ENCODE measurements around the gene DNAJC30. TPM values are rescaled to one million over a fixed set of nuclear protein-coding genes. Genes with fewer than 3 reads are reported as not detected.
"Not testable (repeated sequence)": the region's sequence is repeated elsewhere in the genome, so short reads cannot be mapped to it uniquely, and the experiment has no call there.

DNAJC30 gene
- total and polyA plus RNA-seq, 2 donors from 2014 or later, result 15.0 to 28.6 TPM

DNA sequence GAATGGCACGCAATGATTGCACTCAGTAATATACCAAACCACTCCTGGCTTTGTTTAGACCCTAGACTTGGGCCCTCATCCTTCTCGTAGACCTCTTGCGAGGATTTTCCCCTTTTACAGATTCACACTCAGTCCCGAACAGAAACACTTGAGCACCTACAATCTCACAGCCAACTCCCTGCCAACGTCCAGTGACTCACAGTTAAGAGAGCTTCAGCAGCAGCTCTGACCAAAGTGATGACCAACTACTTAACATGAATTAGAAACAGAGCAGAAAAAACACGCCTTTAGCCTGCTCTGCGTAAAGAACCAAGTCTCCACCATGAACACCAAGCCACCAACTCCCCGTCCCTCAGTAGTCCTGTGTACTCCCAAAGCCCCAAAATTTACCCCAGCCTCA, 2.2 kb downstream of the DNAJC30 start:
- no peaks in the 10 kb centered on the region for H3K9me3 ChIP-seq (ENCODE audit: control insufficient read depth in 2 of 3, insufficient read depth in 1 of 3, low read length in 3 of 3)
- TF ChIP-seq CTCF (IDR thresholded peaks at IDR 0.05; ENCODE audit: borderline replicate concordance, extremely low read depth, insufficient read depth), result no peak
- H3K4me1 ChIP-seq (ENCODE audit: control insufficient read depth in 2 of 3, insufficient read depth in 2 of 3, low read depth in 1 of 3, low read length in 3 of 3), result peaks cover 4 to 15% (median 13%) of the 10 kb centered on the region in 3 donors
- H3K27me3 ChIP-seq (ENCODE audit: control insufficient read depth, insufficient read depth, low read length), result no peaks in the 10 kb centered on the region
- H3K9ac ChIP-seq (ENCODE audit: low read length in 3 of 3), result no peak overlapping the region
- FAIRE-seq (no peak), DNase-seq (no peak)
- peaks cover 0 to 4% (median 2%) of the 10 kb centered on the region in 3 donors for H3K36me3 ChIP-seq (ENCODE audit: control insufficient read depth in 2 of 3, insufficient read depth in 3 of 3, low read length in 3 of 3)
- peak overlapping the region in 2 of 3 donors; percentile 3 to 98 for H3K4me3 ChIP-seq (ENCODE audit: low read length in 3 of 3)
- intact Hi-C loops (cut with DNase I), result no loop called here
- H3K27ac ChIP-seq (ENCODE audit: low read depth in 2 of 2, low read length in 2 of 2), result no peak overlapping the region

DNA sequence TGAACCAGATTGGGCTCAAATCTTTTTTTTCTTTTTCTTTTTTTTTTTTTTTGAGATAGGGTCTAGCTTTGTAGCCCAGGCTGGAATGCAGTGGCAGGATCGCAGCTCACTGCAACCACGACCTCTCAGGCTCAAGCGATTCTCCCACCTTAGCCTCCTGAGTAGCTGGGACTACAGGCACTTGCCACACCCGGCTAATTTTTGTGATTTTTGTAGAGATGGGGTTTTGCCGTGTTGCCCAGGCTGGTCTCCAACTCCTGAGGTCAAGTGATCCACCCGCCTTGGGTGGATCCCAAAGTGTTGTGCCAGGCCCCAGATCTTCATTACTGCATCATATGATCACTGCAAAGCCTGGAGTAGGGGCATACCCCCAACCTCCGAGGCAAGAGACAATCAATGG, 2.8 kb downstream of the DNAJC30 start:
- intact Hi-C loops (cut with DNase I), result no loop called here
- no peak for TF ChIP-seq CTCF (IDR thresholded peaks at IDR 0.05; ENCODE audit: borderline replicate concordance, extremely low read depth, insufficient read depth)
- H3K9ac ChIP-seq (ENCODE audit: low read length in 3 of 3), result no peak overlapping the region

DNA sequence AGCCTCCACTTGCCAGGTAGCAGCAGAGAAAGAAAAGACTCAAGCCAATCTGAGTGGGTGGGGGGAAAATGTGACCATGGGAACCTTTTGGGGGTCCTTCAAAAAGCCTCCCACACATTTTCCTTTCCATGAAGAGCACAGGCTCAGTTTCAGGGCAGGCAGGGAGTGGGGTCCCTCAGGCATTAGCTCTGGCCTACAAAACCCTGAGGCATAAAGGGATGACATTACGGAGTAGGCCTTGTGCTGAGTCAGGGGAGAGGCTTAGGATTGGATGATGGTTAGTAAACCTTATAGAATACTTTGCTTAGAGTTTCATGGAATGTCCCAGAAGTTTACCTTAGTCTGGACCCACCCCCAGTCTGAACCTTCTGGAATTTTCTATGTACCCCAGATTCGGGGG, 3.5 kb downstream of the DNAJC30 start:
- Histone ChIP-seq H3K9me3 (ENCODE audit: control insufficient read depth in 2 of 3, insufficient read depth in 1 of 3, low read length in 3 of 3) (no peaks in the 10 kb centered on the region), H3K36me3 (ENCODE audit: control insufficient read depth in 2 of 3, insufficient read depth in 3 of 3, low read length in 3 of 3) (peaks cover 0 to 4% (median 2%) of the 10 kb centered on the region in 3 donors), H3K9ac (ENCODE audit: low read length in 3 of 3) (no peak overlapping the region), H3K27me3 (ENCODE audit: control insufficient read depth, insufficient read depth, low read length) (no peaks in the 10 kb centered on the region), H3K4me3 (ENCODE audit: low read length in 3 of 3) (no peak overlapping the region), H3K27ac (ENCODE audit: low read depth in 2 of 2, low read length in 2 of 2) (no peak overlapping the region), H3K4me1 (ENCODE audit: control insufficient read depth in 2 of 3, insufficient read depth in 2 of 3, low read depth in 1 of 3, low read length in 3 of 3) (peaks cover 4 to 15% (median 13%) of the 10 kb centered on the region in 3 donors)
- FAIRE-seq, result no peak
- TF ChIP-seq CTCF (IDR thresholded peaks at IDR 0.05; ENCODE audit: borderline replicate concordance, extremely low read depth, insufficient read depth), result no peak
- intact Hi-C loops (cut with DNase I), result no loop called here
- no peak for DNase-seq

More for the DNA sequence above, 2.8 kb downstream of the DNAJC30 start:
- Histone ChIP-seq H3K9me3 (ENCODE audit: control insufficient read depth in 2 of 3, insufficient read depth in 1 of 3, low read length in 3 of 3) (no peaks in the 10 kb centered on the region), H3K4me3 (ENCODE audit: low read length in 3 of 3) (no peak overlapping the region), H3K4me1 (ENCODE audit: control insufficient read depth in 2 of 3, insufficient read depth in 2 of 3, low read depth in 1 of 3, low read length in 3 of 3) (peaks cover 4 to 15% (median 13%) of the 10 kb centered on the region in 3 donors), H3K36me3 (ENCODE audit: control insufficient read depth in 2 of 3, insufficient read depth in 3 of 3, low read length in 3 of 3) (peaks cover 0 to 4% (median 2%) of the 10 kb centered on the region in 3 donors), H3K27me3 (ENCODE audit: control insufficient read depth, insufficient read depth, low read length) (no peaks in the 10 kb centered on the region), H3K27ac (ENCODE audit: low read depth in 2 of 2, low read length in 2 of 2) (no peak overlapping the region)
- FAIRE-seq (no peak), DNase-seq (no peak)

- no peak overlapping the region for H3K9ac ChIP-seq (ENCODE audit: low read length in 3 of 3)
- intact Hi-C loops (cut with DNase I), result no loop called here
These were observed 4.4 kb downstream of the DNAJC30 start for GRCh38 chr7:73678862-73679261.

DNA sequence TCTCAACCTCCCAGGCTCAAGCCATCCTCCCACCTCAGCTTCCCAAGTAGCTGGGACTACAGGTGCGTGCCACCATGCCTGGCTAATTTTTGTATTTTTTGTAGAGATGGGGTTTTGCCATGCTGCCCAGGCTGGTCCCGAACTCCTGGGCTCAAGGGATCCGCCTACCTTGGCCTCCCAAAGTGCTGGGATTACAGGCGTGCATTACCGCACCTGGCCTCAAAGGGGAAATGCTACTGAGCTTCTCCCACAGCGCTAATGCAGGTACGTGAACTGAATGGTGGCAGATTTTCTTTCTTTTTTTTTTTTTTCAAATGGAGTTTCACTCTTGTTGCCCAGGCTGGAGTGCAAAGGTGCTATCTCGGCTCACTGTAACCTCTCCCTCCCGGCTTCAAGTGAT, 7.2 kb downstream of the DNAJC30 start:
- H3K9me3 ChIP-seq (ENCODE audit: control insufficient read depth in 2 of 3, insufficient read depth in 1 of 3, low read length in 3 of 3); H3K27ac ChIP-seq (ENCODE audit: low read depth in 2 of 2, low read length in 2 of 2); H3K36me3 ChIP-seq (ENCODE audit: control insufficient read depth in 2 of 3, insufficient read depth in 3 of 3, low read length in 3 of 3); FAIRE-seq; H3K9ac ChIP-seq (ENCODE audit: low read length in 3 of 3); intact Hi-C loops (cut with DNase I); H3K4me1 ChIP-seq (ENCODE audit: control insufficient read depth in 2 of 3, insufficient read depth in 2 of 3, low read depth in 1 of 3, low read length in 3 of 3); H3K27me3 ChIP-seq (ENCODE audit: control insufficient read depth, insufficient read depth, low read length); DNase-seq; H3K4me3 ChIP-seq (ENCODE audit: low read length in 3 of 3): not testable (repeated sequence)

More at GRCh38 chr7:73678862-73679261, 4.4 kb downstream of the DNAJC30 start:
- TF ChIP-seq CTCF (IDR thresholded peaks at IDR 0.05; ENCODE audit: borderline replicate concordance, extremely low read depth, insufficient read depth), result no peak
- H3K36me3 ChIP-seq (ENCODE audit: control insufficient read depth in 2 of 3, insufficient read depth in 3 of 3, low read length in 3 of 3), result peaks cover 0 to 4% (median 2%) of the 10 kb centered on the region in 3 donors
- peaks cover 4 to 15% (median 13%) of the 10 kb centered on the region in 3 donors for H3K4me1 ChIP-seq (ENCODE audit: control insufficient read depth in 2 of 3, insufficient read depth in 2 of 3, low read depth in 1 of 3, low read length in 3 of 3)
- H3K27me3 ChIP-seq (ENCODE audit: control insufficient read depth, insufficient read depth, low read length), result no peaks in the 10 kb centered on the region
- H3K9me3 ChIP-seq (ENCODE audit: control insufficient read depth in 2 of 3, insufficient read depth in 1 of 3, low read length in 3 of 3), result no peaks in the 10 kb centered on the region
- H3K27ac ChIP-seq (ENCODE audit: low read depth in 2 of 2, low read length in 2 of 2), result no peak overlapping the region
- FAIRE-seq (no peak), DNase-seq (no peak)
- H3K4me3 ChIP-seq (ENCODE audit: low read length in 3 of 3), result no peak overlapping the region

All from kidney (tissue), 14 donors.